ENCODE results near the gene APBB2. TPM values are rescaled to one million over a fixed set of nuclear protein-coding genes. Genes with fewer than 3 reads are reported as not detected.

The APBB2 gene
- total and polyA plus RNA-seq, 2 of the 4 experiments (the other 2 are of a cell fraction): 47.9 to 75.5 TPM

- Histone ChIP-seq H4K8ac (ENCODE audit: low read depth in 2 of 2, low read length in 2 of 2) (no peak overlapping the region), H3K27me3 (ENCODE audit: control insufficient read depth, insufficient read depth, low read length) (no peaks in the 10 kb centered on the region), H3K36me3 (ENCODE audit: control insufficient read depth, insufficient read depth, low read length) (no peaks in the 10 kb centered on the region; the same call in 1 of the 2 replicates), H3K4ac (ENCODE audit: low read depth, low read length) (no peak overlapping the region), H3K23ac (ENCODE audit: low read depth, low read length) (no peak overlapping the region), H4K91ac (ENCODE audit: insufficient read depth, low read depth, low read length) (no peak overlapping the region), H2BK5ac (ENCODE audit: low read depth, low read length, poor library complexity, severe bottlenecking) (no peak overlapping the region), H2BK20ac (ENCODE audit: low read depth, low read length) (no peak overlapping the region), H3K18ac (ENCODE audit: low read depth, low read length) (no peak overlapping the region), H3K27ac (ENCODE audit: insufficient read depth, low read length) (no peak overlapping the region), H2AK9ac (replicated peaks; ENCODE audit: low read depth, low read length, poor library complexity) (no peak overlapping the region), H3K9ac (ENCODE audit: low read depth, low read length) (no peak overlapping the region), H3K9me1 (ENCODE audit: insufficient read depth, low read length) (peaks cover 2% of the 10 kb centered on the region; the same call in 1 of the 2 replicates), H3K4me2 (ENCODE audit: low read depth, low read length) (no peak overlapping the region), H3K4me1 (ENCODE audit: control insufficient read depth, insufficient read depth, low read length) (no peaks in the 10 kb centered on the region; the same call in 1 of the 2 replicates), H3K4me3 (ENCODE audit: insufficient read depth, low read depth, low read length) (no peak overlapping the region), H4K5ac (ENCODE audit: low read depth, low read length) (no peak overlapping the region), H3K14ac (replicated peaks; ENCODE audit: low read depth, low read length) (no peak overlapping the region), H2BK120ac (ENCODE audit: low read depth, low read length) (no peak overlapping the region), H3K56ac (ENCODE audit: extremely low read depth, insufficient read depth, low read length) (no peak overlapping the region), H2AFZ (replicated peaks; ENCODE audit: low read length, poor library complexity) (no peak overlapping the region), H2BK15ac (ENCODE audit: low read depth, low read length) (no peak overlapping the region), H2AK5ac (ENCODE audit: low read depth, low read length) (no peak overlapping the region), H3K79me1 (ENCODE audit: low read depth in 1 of 2, low read length in 2 of 2) (peaks cover 3 to 15% of the 10 kb centered on the region in 2 experiments; a peak in 3 of 4 replicates), H4K20me1 (ENCODE audit: insufficient read depth, low read length) (no peaks in the 10 kb centered on the region), H3K9me3 (ENCODE audit: control insufficient read depth, insufficient read depth, low read length) (no peaks in the 10 kb centered on the region)
- intact Hi-C loops (cut with micrococcal nuclease): no loop called here
- in situ Hi-C loops (cut with MboI; ENCODE audit: low sequenced_read_pairs): no loop called here
- DNase-seq: peak; percentile 20
- no TSS peak for BruUV-seq (replicated peaks)
- 76% methylated on average over 2 of the region's 10 CpGs; no CpG with 5 or more reads in 1 of the 2 experiments for WGBS, 2 experiments (ENCODE audit: extremely low coverage in 2 of 2, insufficient read length in 1 of 2)
- TF ChIP-seq USF2 (IDR thresholded peaks at IDR 0.05; ENCODE audit: low read depth, low read length) (no peak), FOS (IDR thresholded peaks at IDR 0.05; ENCODE audit: low read depth, low read length) (no peak), NFE2L2 (IDR thresholded peaks at IDR 0.05; ENCODE audit: low read depth, low read length) (no peak), RFX5 (IDR thresholded peaks at IDR 0.05; ENCODE audit: low read depth, low read length) (no peak), POLR2A (IDR thresholded peaks at IDR 0.05; ENCODE audit: low read depth, low read length) (no peak), RAD21 (IDR thresholded peaks at IDR 0.05; ENCODE audit: low read length) (no peak), MAZ (IDR thresholded peaks at IDR 0.05; ENCODE audit: borderline replicate concordance, low read depth, low read length) (no peak), MXI1 (IDR thresholded peaks at IDR 0.05; ENCODE audit: borderline replicate concordance, low read depth, low read length) (no peak), CTCF (conservative IDR thresholded peaks at IDR 0.05; ENCODE audit: low read depth, low read length) (no peak), CHD1 (IDR thresholded peaks at IDR 0.05; ENCODE audit: low read depth, low read length) (no peak), CEBPB (IDR thresholded peaks at IDR 0.05; ENCODE audit: low read depth, low read length) (no peak)
- ATAC-seq (ENCODE audit: low read depth): no peak
- dilution Hi-C loops (cut with HindIII; ENCODE audit: low sequenced_read_pairs, unreplicated experiment): no loop called here
- ChIA-PET POLR2A (ENCODE audit: unreplicated experiment) (no interaction called here), CTCF (interaction anchor here (1.1 to 1.6 kb wide), 2 partner anchors 102 to 218 kb away, joined by 4 read pairs; no protein-coding TSS in a partner anchor)
Measured at GRCh38 chr4:40998675-40999358, 215.5 kb downstream of the APBB2 start.

All from IMR-90 (cell line).